GM12878 (cell line): ENCODE measurements around the gene CBLB. TPM values are rescaled to one million over a fixed set of nuclear protein-coding genes. Genes with fewer than 3 reads are reported as not detected.

Experiments
- ASH2L ChIP-seq: fragments of 300-600, 200-600 bp; sonication (generic); IDR thresholded peaks from 2 replicates; pipeline ENCODE4 v1.6.1; 2017; ENCODE audit warnings: low read depth, mild to moderate bottlenecking, borderline replicate concordance
- BCL11A ChIP-seq: IDR thresholded peaks from 2 replicates; pipeline ENCODE4 v1.6.1; 2011; ENCODE audit warnings: low read depth, low read length
- BMI1 ChIP-seq: fragments of 450-650 bp; IDR thresholded peaks from 2 replicates; pipeline ENCODE4 v1.6.1; 2016; ENCODE audit warnings: mild to moderate bottlenecking, moderate library complexity, borderline replicate concordance
- CHD1 ChIP-seq: IDR thresholded peaks from 2 replicates; pipeline ENCODE4 v1.6.1; 2012; ENCODE audit warnings: low read depth, low read length, improper control_type of control experiment
- HCFC1 ChIP-seq: fragments of 150-350 bp; IDR thresholded peaks from 2 replicates; pipeline ENCODE4 v1.6.1; 2014; ENCODE audit warnings: low read length
- HDAC2 ChIP-seq: fragments of 200-600 bp; sonication (generic); IDR thresholded peaks from 2 replicates; pipeline ENCODE4 v1.6.1; 2017
- HDAC6 ChIP-seq: fragments of 200-600 bp; sonication (generic); IDR thresholded peaks from one replicate; pipeline ENCODE4 v1.8.0; 2017; ENCODE audit warnings: antibody characterized with exemption; ENCODE audit not compliant: unreplicated experiment
- MTA3 ChIP-seq: IDR thresholded peaks from 2 replicates; pipeline ENCODE4 v1.6.1; 2012; ENCODE audit warnings: low read length, inconsistent platforms, borderline replicate concordance
- NBN ChIP-seq: fragments of 450-650 bp; IDR thresholded peaks from 2 replicates; pipeline ENCODE4 v1.6.1; 2016
- NR2C1 ChIP-seq: fragments of 450-650 bp; IDR thresholded peaks from 2 replicates; pipeline ENCODE4 v1.6.1; 2017; ENCODE audit warnings: antibody characterized with exemption, mild to moderate bottlenecking, moderate library complexity
- NRF1 ChIP-seq: conservative IDR thresholded peaks from 2 replicates; pipeline ENCODE4 v1.6.1; 2011; ENCODE audit warnings: mild to moderate bottlenecking, low read depth, low read length, improper control_type of control experiment
- PAX8 ChIP-seq: fragments of 450-650 bp; IDR thresholded peaks from 2 replicates; pipeline ENCODE4 v1.6.1; 2017; ENCODE audit warnings: mild to moderate bottlenecking, moderate library complexity
- SIX5 ChIP-seq: IDR thresholded peaks from 2 replicates; pipeline ENCODE4 v1.6.1; 2011; ENCODE audit warnings: mild to moderate bottlenecking, low read depth, low read length, moderate library complexity; ENCODE audit not compliant: severe bottlenecking
- SMAD5 ChIP-seq: IDR thresholded peaks from 2 replicates; pipeline ENCODE4 v1.6.1; 2016; ENCODE audit warnings: antibody characterized with exemption, low read depth
- SREBF1 ChIP-seq: IDR thresholded peaks from 2 replicates; pipeline ENCODE4 v1.6.1; 2012; ENCODE audit warnings: mild to moderate bottlenecking, low read length
- ZBED1 ChIP-seq: IDR thresholded peaks from 2 replicates; pipeline ENCODE4 v1.6.1; 2016; ENCODE audit warnings: borderline replicate concordance
- ZNF274 ChIP-seq: IDR thresholded peaks from one replicate; pipeline ENCODE4 v1.8.0; 2011; ENCODE audit not compliant: insufficient read length, insufficient read depth
- ZSCAN29 ChIP-seq: fragments of 450-650 bp; IDR thresholded peaks from 2 replicates; pipeline ENCODE4 v1.6.1; 2017; ENCODE audit warnings: mild to moderate bottlenecking, moderate library complexity
- ZZZ3 ChIP-seq: IDR thresholded peaks from 2 replicates; pipeline ENCODE4 v1.6.1; 2011; ENCODE audit warnings: low read depth; ENCODE audit not compliant: control insufficient read depth, insufficient read length
- polyA plus RNA-seq, 11 experiments: library from polyadenylated mRNA; depleted of rRNA in 4 of 11; unstranded in 6 of 11; stranded (reverse) in 5 of 11; fragments of >200 nt; fragmentation: Nextera tagmentation in 4 of 11; fragmentation: Illumina TruSeq in 1 of 11; extraction: Ambion mirVana in 4 of 11; extraction: Trizol in 1 of 11; gene quantifications; 1 replicate in 1 of 11; 2 replicates in 10 of 11; pipeline versions ENCODE4 v1.2.1 to v1.2.3, GENCODE V29; 2011 to 2016; ENCODE audit warnings: inconsistent platforms in 2 of 11, missing spikeins in 2 of 11, low read depth in 1 of 11
- total RNA-seq, 4 experiments: library from RNA; depleted of rRNA in 3 of 4; stranded (reverse); fragments of >200 nt in 3 of 4; fragmentation: Illumina TruSeq in 1 of 4; extraction: Trizol in 1 of 4; gene quantifications; 2 replicates each; pipeline versions ENCODE4 v1.2.1 to v1.2.3, GENCODE V29; 2013 to 2021
- TF ChIP-seq, protein P1 (sequence below): IDR thresholded peaks from 2 replicates; pipeline ENCODE4 v1.6.1; 2012; ENCODE audit warnings: mild to moderate bottlenecking, low read depth, low read length
- TF ChIP-seq, protein P2 (sequence below): fragments of 450-650 bp; formaldehyde crosslinking; IDR thresholded peaks from 2 replicates; pipeline ENCODE4 v1.4.0; 2020; ENCODE audit warnings: mild to moderate bottlenecking, moderate library complexity
- TF ChIP-seq, protein P3 (sequence below): IDR thresholded peaks from 2 replicates; pipeline ENCODE4 v1.6.1; 2012; ENCODE audit warnings: low read depth, low read length, improper control_type of control experiment
- TF ChIP-seq, protein P4 (sequence below): IDR thresholded peaks from 2 replicates; pipeline ENCODE4 v1.6.1; 2011; ENCODE audit warnings: borderline replicate concordance, low read depth, mild to moderate bottlenecking, moderate library complexity, mixed read lengths, low read length; ENCODE audit not compliant: insufficient read depth; ENCODE audit errors: extremely low read length

The CBLB gene
- total and polyA plus RNA-seq, 10 of the 15 experiments (the other 5 are each of a cell fraction or from before 2014, with no cell fraction given) = 17.2 to 107 (median 41.9) TPM

DNA sequence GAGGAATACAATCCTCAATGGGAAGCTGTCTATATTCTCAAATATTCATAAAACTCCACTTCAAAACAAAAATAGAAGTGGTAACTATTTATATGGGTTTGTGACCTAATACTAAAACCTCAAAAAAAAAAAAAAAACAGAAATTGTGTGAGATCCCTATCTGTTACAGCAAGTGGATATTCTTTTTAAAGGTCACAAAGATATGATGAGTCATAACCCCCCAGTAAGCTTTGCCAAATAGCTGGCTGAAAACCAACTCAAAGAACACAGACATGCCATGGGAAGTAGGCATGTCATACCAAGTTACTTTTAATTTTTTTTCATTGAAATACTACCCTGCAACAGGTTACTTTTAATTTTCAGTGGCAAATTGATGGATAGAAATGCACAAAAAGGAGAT lies 62.5 kb downstream of the CBLB start (continued):
- TF ChIP-seq, protein P1, sequence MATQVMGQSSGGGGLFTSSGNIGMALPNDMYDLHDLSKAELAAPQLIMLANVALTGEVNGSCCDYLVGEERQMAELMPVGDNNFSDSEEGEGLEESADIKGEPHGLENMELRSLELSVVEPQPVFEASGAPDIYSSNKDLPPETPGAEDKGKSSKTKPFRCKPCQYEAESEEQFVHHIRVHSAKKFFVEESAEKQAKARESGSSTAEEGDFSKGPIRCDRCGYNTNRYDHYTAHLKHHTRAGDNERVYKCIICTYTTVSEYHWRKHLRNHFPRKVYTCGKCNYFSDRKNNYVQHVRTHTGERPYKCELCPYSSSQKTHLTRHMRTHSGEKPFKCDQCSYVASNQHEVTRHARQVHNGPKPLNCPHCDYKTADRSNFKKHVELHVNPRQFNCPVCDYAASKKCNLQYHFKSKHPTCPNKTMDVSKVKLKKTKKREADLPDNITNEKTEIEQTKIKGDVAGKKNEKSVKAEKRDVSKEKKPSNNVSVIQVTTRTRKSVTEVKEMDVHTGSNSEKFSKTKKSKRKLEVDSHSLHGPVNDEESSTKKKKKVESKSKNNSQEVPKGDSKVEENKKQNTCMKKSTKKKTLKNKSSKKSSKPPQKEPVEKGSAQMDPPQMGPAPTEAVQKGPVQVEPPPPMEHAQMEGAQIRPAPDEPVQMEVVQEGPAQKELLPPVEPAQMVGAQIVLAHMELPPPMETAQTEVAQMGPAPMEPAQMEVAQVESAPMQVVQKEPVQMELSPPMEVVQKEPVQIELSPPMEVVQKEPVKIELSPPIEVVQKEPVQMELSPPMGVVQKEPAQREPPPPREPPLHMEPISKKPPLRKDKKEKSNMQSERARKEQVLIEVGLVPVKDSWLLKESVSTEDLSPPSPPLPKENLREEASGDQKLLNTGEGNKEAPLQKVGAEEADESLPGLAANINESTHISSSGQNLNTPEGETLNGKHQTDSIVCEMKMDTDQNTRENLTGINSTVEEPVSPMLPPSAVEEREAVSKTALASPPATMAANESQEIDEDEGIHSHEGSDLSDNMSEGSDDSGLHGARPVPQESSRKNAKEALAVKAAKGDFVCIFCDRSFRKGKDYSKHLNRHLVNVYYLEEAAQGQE = no peak
- TF ChIP-seq SIX5 (no peak), ASH2L (no peak), NR2C1 (no peak), HDAC2 (no peak), HCFC1 (no peak), PAX8 (no peak), ZZZ3 (no peak), ZNF274 (no peak), SMAD5 (no peak), NBN (no peak), CHD1 (no peak), ZSCAN29 (no peak), BMI1 (no peak), SREBF1 (no peak), HDAC6 (no peak), MTA3 (0 out of 2 replicates have a peak, but pooled peaks have one; percentile 44), NRF1 (no peak), ZBED1 (no peak), BCL11A (peak; percentile 25; the same call in 1 of the 2 replicates)
- TF ChIP-seq, protein P2, sequence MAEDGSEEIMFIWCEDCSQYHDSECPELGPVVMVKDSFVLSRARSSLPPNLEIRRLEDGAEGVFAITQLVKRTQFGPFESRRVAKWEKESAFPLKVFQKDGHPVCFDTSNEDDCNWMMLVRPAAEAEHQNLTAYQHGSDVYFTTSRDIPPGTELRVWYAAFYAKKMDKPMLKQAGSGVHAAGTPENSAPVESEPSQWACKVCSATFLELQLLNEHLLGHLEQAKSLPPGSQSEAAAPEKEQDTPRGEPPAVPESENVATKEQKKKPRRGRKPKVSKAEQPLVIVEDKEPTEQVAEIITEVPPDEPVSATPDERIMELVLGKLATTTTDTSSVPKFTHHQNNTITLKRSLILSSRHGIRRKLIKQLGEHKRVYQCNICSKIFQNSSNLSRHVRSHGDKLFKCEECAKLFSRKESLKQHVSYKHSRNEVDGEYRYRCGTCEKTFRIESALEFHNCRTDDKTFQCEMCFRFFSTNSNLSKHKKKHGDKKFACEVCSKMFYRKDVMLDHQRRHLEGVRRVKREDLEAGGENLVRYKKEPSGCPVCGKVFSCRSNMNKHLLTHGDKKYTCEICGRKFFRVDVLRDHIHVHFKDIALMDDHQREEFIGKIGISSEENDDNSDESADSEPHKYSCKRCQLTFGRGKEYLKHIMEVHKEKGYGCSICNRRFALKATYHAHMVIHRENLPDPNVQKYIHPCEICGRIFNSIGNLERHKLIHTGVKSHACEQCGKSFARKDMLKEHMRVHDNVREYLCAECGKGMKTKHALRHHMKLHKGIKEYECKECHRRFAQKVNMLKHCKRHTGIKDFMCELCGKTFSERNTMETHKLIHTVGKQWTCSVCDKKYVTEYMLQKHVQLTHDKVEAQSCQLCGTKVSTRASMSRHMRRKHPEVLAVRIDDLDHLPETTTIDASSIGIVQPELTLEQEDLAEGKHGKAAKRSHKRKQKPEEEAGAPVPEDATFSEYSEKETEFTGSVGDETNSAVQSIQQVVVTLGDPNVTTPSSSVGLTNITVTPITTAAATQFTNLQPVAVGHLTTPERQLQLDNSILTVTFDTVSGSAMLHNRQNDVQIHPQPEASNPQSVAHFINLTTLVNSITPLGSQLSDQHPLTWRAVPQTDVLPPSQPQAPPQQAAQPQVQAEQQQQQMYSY (CRISPR knock-in tag) = no peak
- TF ChIP-seq, protein P3, sequence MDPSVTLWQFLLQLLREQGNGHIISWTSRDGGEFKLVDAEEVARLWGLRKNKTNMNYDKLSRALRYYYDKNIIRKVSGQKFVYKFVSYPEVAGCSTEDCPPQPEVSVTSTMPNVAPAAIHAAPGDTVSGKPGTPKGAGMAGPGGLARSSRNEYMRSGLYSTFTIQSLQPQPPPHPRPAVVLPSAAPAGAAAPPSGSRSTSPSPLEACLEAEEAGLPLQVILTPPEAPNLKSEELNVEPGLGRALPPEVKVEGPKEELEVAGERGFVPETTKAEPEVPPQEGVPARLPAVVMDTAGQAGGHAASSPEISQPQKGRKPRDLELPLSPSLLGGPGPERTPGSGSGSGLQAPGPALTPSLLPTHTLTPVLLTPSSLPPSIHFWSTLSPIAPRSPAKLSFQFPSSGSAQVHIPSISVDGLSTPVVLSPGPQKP = no peak
- TF ChIP-seq, protein P4, sequence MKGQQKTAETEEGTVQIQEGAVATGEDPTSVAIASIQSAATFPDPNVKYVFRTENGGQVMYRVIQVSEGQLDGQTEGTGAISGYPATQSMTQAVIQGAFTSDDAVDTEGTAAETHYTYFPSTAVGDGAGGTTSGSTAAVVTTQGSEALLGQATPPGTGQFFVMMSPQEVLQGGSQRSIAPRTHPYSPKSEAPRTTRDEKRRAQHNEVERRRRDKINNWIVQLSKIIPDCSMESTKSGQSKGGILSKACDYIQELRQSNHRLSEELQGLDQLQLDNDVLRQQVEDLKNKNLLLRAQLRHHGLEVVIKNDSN = no peak
